Measurements from ENCODE around the gene WASF2.
"Not testable (repeated sequence)": the region's sequence is repeated elsewhere in the genome, so short reads cannot be mapped to it uniquely, and the experiment has no call there.

Gene WASF2

DNA sequence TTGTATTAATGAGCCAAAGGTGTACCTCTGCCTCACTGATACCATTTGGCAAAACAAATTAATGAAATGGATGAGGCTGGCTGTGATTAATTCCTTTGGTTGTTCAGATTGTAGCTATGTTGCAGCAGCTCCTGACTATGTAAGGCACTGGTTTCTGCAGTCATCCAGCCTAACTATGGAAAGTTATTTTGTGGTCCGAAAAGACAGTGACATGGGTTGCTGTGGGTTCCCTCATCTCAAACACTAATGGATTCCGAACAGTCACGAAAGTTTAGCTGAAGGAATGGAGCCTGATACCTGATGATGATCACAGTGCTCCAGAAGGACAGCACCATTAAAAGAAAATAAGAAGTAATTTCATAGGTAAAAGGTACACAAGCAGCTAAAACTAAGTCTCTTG, 42.6 kb downstream of the WASF2 start:
- no peak for DNase-seq

GRCh38 chr1:27446496-27447020, 43.4 kb downstream of the WASF2 start:
- no peak for DNase-seq

- no peak for DNase-seq
These were observed 44.6 kb downstream of the WASF2 start for GRCh38 chr1:27445177-27445936.

GRCh38 chr1:27444632-27445031, 45.3 kb downstream of the WASF2 start:
- no peak for DNase-seq

- DNase-seq, result no peak
These were observed 50.8 kb downstream of the WASF2 start for GRCh38 chr1:27439150-27439549.

- no peak for DNase-seq
These were observed 51.3 kb downstream of the WASF2 start for GRCh38 chr1:27438621-27439061.

GRCh38 chr1:27436204-27437159, 53.5 kb downstream of the WASF2 start:
- DNase-seq, result peak; percentile 59

DNA sequence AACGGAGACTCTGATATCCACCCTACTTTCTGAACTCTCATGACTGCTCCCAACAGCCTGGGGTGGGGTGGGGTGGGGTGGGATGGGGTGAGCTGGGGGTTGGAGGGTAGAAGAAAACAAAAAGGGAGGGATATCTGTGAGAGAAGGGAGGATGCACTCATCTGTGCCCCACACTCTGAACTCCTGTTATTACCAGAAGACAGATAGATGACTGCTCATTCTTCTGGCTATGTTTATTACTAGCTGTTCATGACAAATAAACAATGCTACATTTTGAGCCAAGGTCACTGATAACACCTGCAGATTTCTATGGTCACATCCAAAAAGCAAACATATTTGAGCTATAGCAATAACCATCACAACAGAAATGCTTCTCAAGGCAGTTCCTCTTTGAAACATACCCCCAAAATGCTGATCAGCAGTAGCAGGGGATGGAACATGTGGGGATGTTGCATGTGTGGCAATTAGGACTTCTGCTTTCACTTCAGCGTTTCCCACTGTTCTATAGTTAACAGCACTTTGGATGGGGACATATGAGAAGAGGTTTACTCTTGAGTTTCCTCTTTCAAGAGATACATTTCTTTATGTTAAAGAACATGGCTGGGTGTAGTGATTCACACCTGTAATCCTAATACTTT, 54.3 kb downstream of the WASF2 start:
- peak; percentile 32 for DNase-seq

DNA sequence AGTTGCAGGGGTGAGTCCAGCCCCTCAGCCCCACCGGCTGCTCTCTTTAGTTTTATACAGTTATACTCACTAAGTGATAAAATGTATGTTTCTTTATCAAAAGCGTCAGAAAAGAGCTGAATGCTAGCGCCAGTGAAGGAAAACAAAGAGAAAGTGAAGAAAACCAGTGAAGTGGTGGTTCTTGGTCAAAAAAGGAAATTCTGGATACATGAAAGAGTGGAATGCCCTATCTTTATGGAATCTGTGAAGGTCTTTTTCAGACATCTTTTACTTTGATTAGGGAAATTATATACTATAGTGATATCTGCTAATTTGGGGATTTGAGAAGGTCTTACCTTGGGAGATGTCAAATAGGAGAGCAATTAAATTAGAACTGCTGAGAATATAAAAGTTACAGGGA, 56.3 kb downstream of the WASF2 start:
- no peak for DNase-seq

GRCh38 chr1:27432725-27433124, 57.2 kb downstream of the WASF2 start:
- not testable (repeated sequence) for DNase-seq

GRCh38 chr1:27431601-27431940, 58.4 kb downstream of the WASF2 start:
- DNase-seq, result no peak

- peak; percentile 59 for DNase-seq
These were observed 58.9 kb downstream of the WASF2 start for GRCh38 chr1:27430903-27431600.

DNA sequence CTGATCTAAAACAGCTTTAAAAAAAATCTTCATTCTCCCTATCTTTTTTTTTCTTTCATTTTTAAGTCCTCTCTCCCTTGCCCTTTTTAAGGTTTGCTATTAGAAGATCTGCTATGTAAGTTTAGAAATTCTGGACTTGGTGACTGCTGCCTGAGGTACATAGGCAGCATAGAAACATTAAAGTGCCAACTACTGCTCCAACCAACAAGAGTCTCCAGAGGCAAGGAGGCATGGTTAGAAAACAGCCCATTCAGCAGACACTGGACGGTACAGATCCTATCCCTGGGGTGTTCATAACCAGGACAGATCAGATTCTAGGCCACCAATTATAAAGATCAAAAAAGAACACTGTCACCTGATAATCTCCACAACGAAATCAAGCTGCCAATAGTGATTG, 60.9 kb downstream of the WASF2 start:
- no peak for DNase-seq

- no peak for DNase-seq
These were observed 61.5 kb downstream of the WASF2 start for GRCh38 chr1:27428316-27429028.

GRCh38 chr1:27427816-27428315, 62.1 kb downstream of the WASF2 start:
- no peak for DNase-seq

GRCh38 chr1:27427329-27427728, 62.6 kb downstream of the WASF2 start:
- no peak for DNase-seq

DNA sequence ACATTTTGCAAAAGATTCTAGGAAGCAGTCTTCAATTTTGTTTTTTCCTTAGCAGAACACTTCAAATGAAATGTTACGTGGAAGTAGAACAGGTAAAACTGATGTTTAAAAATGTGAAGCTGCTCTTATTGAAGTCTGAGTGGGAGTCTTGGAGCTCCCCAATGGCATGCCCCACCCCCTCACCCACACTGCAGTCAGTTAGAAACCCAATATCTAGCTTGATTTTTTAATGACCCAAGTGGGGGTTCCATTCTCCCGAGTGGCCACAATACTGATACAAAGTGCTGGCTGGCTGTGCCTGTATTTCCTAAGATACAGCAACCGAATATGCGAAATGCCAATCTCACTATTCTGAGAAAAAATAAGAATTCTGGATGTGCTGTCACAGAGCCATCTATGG, 66.3 kb downstream of the WASF2 start:
- no peak for DNase-seq

- DNase-seq, result peak; percentile 54
These were observed 71.4 kb downstream of the WASF2 start for GRCh38 chr1:27418326-27419185.

- no peak for DNase-seq
These were observed 72.3 kb downstream of the WASF2 start for GRCh38 chr1:27417713-27418112.

GRCh38 chr1:27416387-27417111, 73.4 kb downstream of the WASF2 start:
- DNase-seq, result peak; percentile 79
